HepG2 (cell line): ENCODE measurements around the gene HPS4. TPM values are rescaled to one million over a fixed set of nuclear protein-coding genes. Genes with fewer than 3 reads are reported as not detected.

ENCODE experiments used
- ATAC-seq: fragments of 200-7000 bp; cut with Tn5 transposase; 3 replicates; pipeline ENCODE4 v1.9.1; 2020; ENCODE audit warnings: mild to moderate bottlenecking, moderate library complexity
- BruUV-seq: library from RNA; stranded (reverse); fragments of 400-500 nt; replicated peaks from 2 replicates; lab custom pipeline; 2021; lab: Mats Ljungman, UMichigan
- CTCF ChIA-PET: fragments of 300-600 bp; formaldehyde crosslinking; extraction: SDS; loops from one replicate; lab custom pipeline; 2021; ENCODE audit warnings: low total read pairs, inconsistent platforms, low intra/inter-chr PET ratio; lab: Yijun Ruan, JAX
- POLR2A ChIA-PET: fragments of 350-600 bp; sonication (Branson Sonifier 250); formaldehyde crosslinking; loops from one replicate; lab custom pipeline; 2020; ENCODE audit warnings: antibody characterized with exemption, inconsistent platforms; lab: Yijun Ruan, JAX
- DNase-seq: peaks from one replicate; pipeline ENCODE4 v3.0.0-alpha.2; 2015; ENCODE audit warnings: low spot score
- FAIRE-seq: peaks from 3 replicates; lab custom pipeline; 2011; peaks lifted over from hg19 to GRCh38; lab: Jason Lieb, UNC
- H2AFZ ChIP-seq: one replicate; pipeline ENCODE4 v1.6.1; 2011; ENCODE audit warnings: low read length, inconsistent platforms
- H3K27ac ChIP-seq: fragments of 300-600 bp; 3 replicates; pipeline ENCODE4 v1.8.0; 2011; ENCODE audit warnings: mixed run types, mild to moderate bottlenecking, mixed read lengths, low read length, inconsistent platforms; ENCODE audit not compliant: insufficient read depth; ENCODE audit errors: extremely low read length
- H3K27me3 ChIP-seq, 2 experiments: fragments of 200-600 bp in 1 of 2; 2 replicates in 1 of 2; 3 replicates in 1 of 2; pipeline versions ENCODE4 v1.6.0 to v1.8.0; 2011; ENCODE audit warnings: low read length in 2 of 2, mild to moderate bottlenecking in 2 of 2, moderate library complexity in 2 of 2, inconsistent platforms in 1 of 2; ENCODE audit not compliant: insufficient read depth in 2 of 2, control insufficient read depth in 1 of 2
- H3K36me3 ChIP-seq, 2 experiments: fragments of 200-600 bp in 1 of 2; replicated peaks in 1 of 2; 2 replicates in 1 of 2; 3 replicates in 1 of 2; pipeline versions ENCODE4 v1.5.1 to v1.8.0; 2011; ENCODE audit warnings: low read length in 2 of 2, inconsistent platforms in 1 of 2; ENCODE audit not compliant: insufficient read depth in 2 of 2, control insufficient read depth in 1 of 2
- H3K4me1 ChIP-seq: 2 replicates; pipeline ENCODE4 v1.5.1; 2012; ENCODE audit warnings: low read length, inconsistent platforms; ENCODE audit not compliant: insufficient read depth
- H3K4me2 ChIP-seq: 2 replicates; pipeline ENCODE4 v1.6.0; 2011; ENCODE audit warnings: low read depth, low read length, inconsistent platforms
- H3K4me3 ChIP-seq, 3 experiments: fragments of 200-600 bp in 1 of 3; sonication (generic), shearing (Covaris generic) in 1 of 3; replicated peaks in 1 of 3; 2 replicates each; pipeline ENCODE4 v1.5.1; 2011 to 2016; ENCODE audit warnings: low read length in 3 of 3, inconsistent platforms in 2 of 3, low read depth in 2 of 3, mild to moderate bottlenecking in 2 of 3, control low read depth in 1 of 3, mixed read lengths in 1 of 3; ENCODE audit not compliant: insufficient read depth in 1 of 3
- H3K79me2 ChIP-seq: one replicate; pipeline ENCODE4 v1.6.1; 2011; ENCODE audit warnings: low read length, inconsistent platforms; ENCODE audit not compliant: insufficient read depth
- H3K9ac ChIP-seq: 2 replicates; pipeline ENCODE4 v1.6.0; 2011; ENCODE audit warnings: mild to moderate bottlenecking, low read depth, low read length, inconsistent platforms; ENCODE audit not compliant: insufficient read depth
- H3K9me3 ChIP-seq: 2 replicates; pipeline ENCODE4 v1.5.1; 2012; ENCODE audit warnings: mild to moderate bottlenecking, low read length
- H4K20me1 ChIP-seq: 2 replicates; pipeline ENCODE4 v1.6.0; 2011; ENCODE audit warnings: inconsistent platforms, mild to moderate bottlenecking, low read length, moderate library complexity; ENCODE audit not compliant: insufficient read depth
- ARID4A ChIP-seq: sonication (generic); formaldehyde crosslinking; IDR thresholded peaks from 2 replicates; pipeline ENCODE4 v1.5.0; 2020; ENCODE audit warnings: mild to moderate bottlenecking, missing genetic modification reagents, borderline replicate concordance
- ARNTL ChIP-seq: sonication (generic); formaldehyde crosslinking; IDR thresholded peaks from 2 replicates; pipeline ENCODE4 v1.4.0; 2020; ENCODE audit warnings: mild to moderate bottlenecking, missing genetic modification reagents
- JARID2 ChIP-seq: sonication (generic); formaldehyde crosslinking; IDR thresholded peaks from 2 replicates; pipeline ENCODE4 v1.8.1; 2023; ENCODE audit warnings: missing genetic modification reagents, inconsistent platforms; ENCODE audit not compliant: insufficient replicate concordance
- MED13 ChIP-seq: sonication (generic); formaldehyde crosslinking; IDR thresholded peaks from 2 replicates; pipeline ENCODE4 v1.5.0; 2020; ENCODE audit warnings: missing genetic modification reagents
- MIXL1 ChIP-seq: IDR thresholded peaks from 2 replicates; pipeline ENCODE4 v1.6.1; 2016
- NAIF1 ChIP-seq: sonication (generic); formaldehyde crosslinking; IDR thresholded peaks from 2 replicates; pipeline ENCODE4 v1.5.0; 2020; ENCODE audit warnings: mild to moderate bottlenecking, missing genetic modification reagents, borderline replicate concordance
- NCOA1 ChIP-seq: sonication (generic); formaldehyde crosslinking; IDR thresholded peaks from 2 replicates; pipeline ENCODE4 v1.9.0; 2021; ENCODE audit warnings: missing genetic modification reagents
- NFYC ChIP-seq: IDR thresholded peaks from 2 replicates; pipeline ENCODE4 v1.6.1; 2016; ENCODE audit warnings: missing genetic modification reagents, missing compliant biosample characterization
- PCBP1 ChIP-seq: fragments of 200-400 bp; formaldehyde crosslinking; IDR thresholded peaks from 2 replicates; pipeline ENCODE4 v1.6.1; 2017; ENCODE audit warnings: mild to moderate bottlenecking, low read depth, low read length, borderline replicate concordance
- SATB2 ChIP-seq: sonication (generic); formaldehyde crosslinking; IDR thresholded peaks from 2 replicates; pipeline ENCODE4 v1.5.0; 2020; ENCODE audit warnings: missing genetic modification reagents
- SMYD3 ChIP-seq: sonication (generic); formaldehyde crosslinking; IDR thresholded peaks from 2 replicates; pipeline ENCODE4 v1.8.1; 2023; ENCODE audit warnings: mild to moderate bottlenecking, missing genetic modification reagents
- SNAPC2 ChIP-seq: sonication (generic); formaldehyde crosslinking; IDR thresholded peaks from 2 replicates; pipeline ENCODE4 v1.8.1; 2022; ENCODE audit warnings: mild to moderate bottlenecking, missing genetic modification reagents
- WGBS: methylation state at CpG from one replicate; pipeline ENCODE4 v1.1.6; 2017; ENCODE audit warnings: low lambda C conversion rate; 5-methylcytosine and 5-hydroxymethylcytosine counted together
- in situ Hi-C: cut with HindIII; loops from 2 replicates; pipeline ENCODE4 v1.10.0; 2017; ENCODE audit warnings: low pct_unique_long_range_greater_than_20kb; ENCODE audit not compliant: extremely low pct_ligation_motif_present
- intact Hi-C: fragments of 100-400 bp; cut with micrococcal nuclease; formaldehyde crosslinking; loops from one replicate; pipeline ENCODE4 v1.10.0; 2022; ENCODE audit not compliant: unreplicated experiment
- polyA plus RNA-seq, 8 experiments: library from polyadenylated mRNA; depleted of rRNA in 3 of 8; stranded (reverse) in 7 of 8; unstranded in 1 of 8; fragments of >200 nt; fragmentation: Illumina TruSeq in 4 of 8; extraction: Trizol in 4 of 8; gene quantifications; 2 replicates each; pipeline versions ENCODE4 v1.2.1 to v1.2.3, GENCODE V29; 2011 to 2016; ENCODE audit warnings: low read depth in 4 of 8, missing spikeins in 1 of 8, mixed read lengths in 1 of 8; ENCODE audit not compliant: insufficient read depth in 1 of 8
- total RNA-seq, 5 experiments: library from RNA; depleted of rRNA; stranded (reverse); fragments of >200 nt; fragmentation: Illumina TruSeq; extraction: Trizol; gene quantifications; 2 replicates each; pipeline ENCODE4 v1.2.3, GENCODE V29; 2016; ENCODE audit warnings: low read depth in 1 of 5
- TF ChIP-seq, protein P1 (sequence below): sonication (generic); formaldehyde crosslinking; IDR thresholded peaks from one replicate; pipeline ENCODE4 v1.5.1; 2020; ENCODE audit warnings: mild to moderate bottlenecking, missing genetic modification reagents; ENCODE audit errors: not compliant biosample characterization

HPS4 gene
- total and polyA plus RNA-seq, 2 of the 13 experiments (the other 11 are each of a cell fraction or from before 2014, with no cell fraction given): 27.4 to 34.0 TPM

GRCh38 chr22:26442086-26442756 is 41.4 kb downstream of the HPS4 start:
- BruUV-seq: no TSS peak
- no peak overlapping the region for H2AFZ ChIP-seq
- no peak overlapping the region for H3K4me3 ChIP-seq
- no peak overlapping the region for H3K27ac ChIP-seq
- H3K27me3 ChIP-seq: peaks cover 0 to 7% of the 10 kb centered on the region in 2 experiments; a peak in 3 of 5 replicates
- intact Hi-C loops: no loop called here
- DNase-seq (no peak), FAIRE-seq (no peak), ATAC-seq (no peak)
- no peak overlapping the region for H3K4me2 ChIP-seq
- in situ Hi-C loops: no loop called here
- H3K79me2 ChIP-seq: no peaks in the 10 kb centered on the region
- H3K9me3 ChIP-seq: no peaks in the 10 kb centered on the region
- no peaks in the 10 kb centered on the region for H3K36me3 ChIP-seq
- no peak overlapping the region for H3K9ac ChIP-seq
- ChIA-PET POLR2A (no interaction called here), CTCF (no interaction called here)
- no peaks in the 10 kb centered on the region for H4K20me1 ChIP-seq
- no peaks in the 10 kb centered on the region for H3K4me1 ChIP-seq
- WGBS: 71% methylated on average over 4 of the region's 4 CpGs
- TF ChIP-seq ARID4A (CRISPR knock-in tag) (no peak), SATB2 (CRISPR knock-in tag) (no peak), SNAPC2 (CRISPR knock-in tag) (no peak), MIXL1 (CRISPR knock-in tag) (no peak), NCOA1 (CRISPR knock-in tag) (no peak), SMYD3 (CRISPR knock-in tag) (no peak), MED13 (CRISPR knock-in tag) (no peak), ARNTL (CRISPR knock-in tag) (no peak), JARID2 (no peak), NAIF1 (no peak), NFYC (CRISPR knock-in tag) (no peak), PCBP1 (no peak)
- TF ChIP-seq, protein P1, sequence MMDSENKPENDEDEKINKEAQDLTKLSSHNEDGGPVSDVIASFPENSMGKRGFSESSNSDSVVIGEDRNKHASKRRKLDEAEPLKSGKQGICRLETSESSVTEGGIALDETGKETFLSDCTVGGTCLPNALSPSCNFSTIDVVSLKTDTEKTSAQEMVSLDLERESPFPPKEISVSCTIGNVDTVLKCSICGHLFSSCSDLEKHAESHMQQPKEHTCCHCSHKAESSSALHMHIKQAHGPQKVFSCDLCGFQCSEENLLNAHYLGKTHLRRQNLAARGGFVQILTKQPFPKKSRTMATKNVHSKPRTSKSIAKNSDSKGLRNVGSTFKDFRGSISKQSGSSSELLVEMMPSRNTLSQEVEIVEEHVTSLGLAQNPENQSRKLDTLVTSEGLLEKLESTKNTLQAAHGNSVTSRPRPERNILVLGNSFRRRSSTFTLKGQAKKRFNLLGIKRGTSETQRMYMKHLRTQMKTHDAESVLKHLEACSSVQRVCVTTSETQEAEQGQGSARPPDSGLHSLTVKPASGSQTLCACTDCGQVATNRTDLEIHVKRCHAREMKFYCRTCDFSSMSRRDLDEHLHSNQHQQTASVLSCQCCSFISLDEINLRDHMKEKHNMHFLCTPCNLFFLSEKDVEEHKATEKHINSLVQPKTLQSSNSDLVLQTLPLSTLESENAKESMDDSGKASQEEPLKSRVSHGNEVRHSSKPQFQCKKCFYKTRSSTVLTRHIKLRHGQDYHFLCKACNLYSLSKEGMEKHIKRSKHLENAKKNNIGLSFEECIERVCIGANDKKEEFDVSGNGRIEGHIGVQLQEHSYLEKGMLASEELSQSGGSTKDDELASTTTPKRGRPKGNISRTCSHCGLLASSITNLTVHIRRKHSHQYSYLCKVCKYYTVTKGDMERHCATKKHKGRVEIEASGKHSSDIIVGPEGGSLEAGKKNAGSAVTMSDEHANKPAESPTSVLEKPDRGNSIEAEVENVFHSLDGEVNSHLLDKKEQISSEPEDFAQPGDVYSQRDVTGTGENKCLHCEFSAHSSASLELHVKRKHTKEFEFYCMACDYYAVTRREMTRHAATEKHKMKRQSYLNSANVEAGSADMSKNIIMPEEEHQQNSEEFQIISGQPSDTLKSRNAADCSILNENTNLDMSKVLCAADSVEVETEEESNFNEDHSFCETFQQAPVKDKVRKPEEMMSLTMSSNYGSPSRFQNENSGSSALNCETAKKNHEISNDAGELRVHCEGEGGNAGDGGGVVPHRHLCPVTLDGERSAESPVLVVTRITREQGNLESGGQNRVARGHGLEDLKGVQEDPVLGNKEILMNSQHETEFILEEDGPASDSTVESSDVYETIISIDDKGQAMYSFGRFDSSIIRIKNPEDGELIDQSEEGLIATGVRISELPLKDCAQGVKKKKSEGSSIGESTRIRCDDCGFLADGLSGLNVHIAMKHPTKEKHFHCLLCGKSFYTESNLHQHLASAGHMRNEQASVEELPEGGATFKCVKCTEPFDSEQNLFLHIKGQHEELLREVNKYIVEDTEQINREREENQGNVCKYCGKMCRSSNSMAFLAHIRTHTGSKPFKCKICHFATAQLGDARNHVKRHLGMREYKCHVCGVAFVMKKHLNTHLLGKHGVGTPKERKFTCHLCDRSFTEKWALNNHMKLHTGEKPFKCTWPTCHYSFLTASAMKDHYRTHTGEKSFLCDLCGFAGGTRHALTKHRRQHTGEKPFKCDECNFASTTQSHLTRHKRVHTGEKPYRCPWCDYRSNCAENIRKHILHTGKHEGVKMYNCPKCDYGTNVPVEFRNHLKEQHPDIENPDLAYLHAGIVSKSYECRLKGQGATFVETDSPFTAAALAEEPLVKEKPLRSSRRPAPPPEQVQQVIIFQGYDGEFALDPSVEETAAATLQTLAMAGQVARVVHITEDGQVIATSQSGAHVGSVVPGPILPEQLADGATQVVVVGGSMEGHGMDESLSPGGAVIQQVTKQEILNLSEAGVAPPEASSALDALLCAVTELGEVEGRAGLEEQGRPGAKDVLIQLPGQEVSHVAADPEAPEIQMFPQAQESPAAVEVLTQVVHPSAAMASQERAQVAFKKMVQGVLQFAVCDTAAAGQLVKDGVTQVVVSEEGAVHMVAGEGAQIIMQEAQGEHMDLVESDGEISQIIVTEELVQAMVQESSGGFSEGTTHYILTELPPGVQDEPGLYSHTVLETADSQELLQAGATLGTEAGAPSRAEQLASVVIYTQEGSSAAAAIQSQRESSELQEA (CRISPR knock-in tag): no peak
